ENCODE measurements around the gene ZNF853. TPM values are rescaled to one million over a fixed set of nuclear protein-coding genes. Genes with fewer than 3 reads are reported as not detected.
"Not testable (repeated sequence)": the region's sequence is repeated elsewhere in the genome, so short reads cannot be mapped to it uniquely, and the experiment has no call there.

Gene ZNF853
- total and polyA plus RNA-seq, 2 donors (not counting 3 experiments of a cell fraction or from before 2014, with no cell fraction given): 0.47 to 0.58 TPM

- Histone ChIP-seq H3K4me3 (replicated peaks in 1 of 3; ENCODE audit: insufficient read depth in 1 of 3, low read depth in 1 of 3, low read length in 3 of 3) (no peak overlapping the region), H3K9me1 (replicated peaks; ENCODE audit: control insufficient read depth, extremely low read depth, insufficient read depth, low read length) (no peaks in the 10 kb centered on the region), H3K27me3 (ENCODE audit: control insufficient read depth in 2 of 2, insufficient read depth in 2 of 2, low read length in 2 of 2) (no peaks in the 10 kb centered on the region), H3K4me1 (ENCODE audit: control insufficient read depth, extremely low read depth, insufficient read depth, low read length) (no peaks in the 10 kb centered on the region), H3K9ac (replicated peaks; ENCODE audit: extremely low read depth, insufficient read depth, low read length) (no peak overlapping the region), H3K9me3 (replicated peaks; ENCODE audit: control insufficient read depth, insufficient read depth, low read length) (no peaks in the 10 kb centered on the region), H4K20me1 (replicated peaks; ENCODE audit: control insufficient read depth, extremely low read depth, insufficient read depth, low read length) (no peaks in the 10 kb centered on the region), H3K27ac (ENCODE audit: insufficient read depth, low read depth, low read length) (no peak overlapping the region), H3K79me2 (ENCODE audit: control insufficient read depth, insufficient read depth, low read length) (no peaks in the 10 kb centered on the region), H2AFZ (ENCODE audit: low read depth, low read length) (no peak overlapping the region), H3K4me2 (ENCODE audit: insufficient read depth, low read length) (no peak overlapping the region), H3K36me3 (ENCODE audit: control insufficient read depth in 2 of 2, extremely low read depth in 1 of 2, insufficient read depth in 2 of 2, low read length in 2 of 2) (no peaks in the 10 kb centered on the region)
- DNase-seq (ENCODE audit: low read depth, low spot score) (no peak), FAIRE-seq (no peak)
- TSS peak; percentile 71 for BruUV-seq (replicated peaks)
- intact Hi-C loops (cut with micrococcal nuclease): loop anchor here (5.0 kb wide), 1 partner anchor 131 kb away; the partner anchor contains the start of gene ZNF12
- ChIA-PET CTCF (interaction anchor here (2.3 to 3.9 kb wide), 3 partner anchors 14 to 60 kb away, joined by 18 to 20 read pairs (median 19); partner anchors contain the start of gene INTS15), POLR2A (no interaction called here)
- TF ChIP-seq MAX (IDR thresholded peaks at IDR 0.05; ENCODE audit: insufficient read depth, insufficient read length) (no peak), EZH2 (IDR thresholded peaks at IDR 0.05; ENCODE audit: borderline replicate concordance, low read depth, low read length, severe bottlenecking) (no peak), POLR2A (IDR thresholded peaks at IDR 0.05; ENCODE audit: low read depth, low read length) (no peak), FOS (IDR thresholded peaks at IDR 0.05; ENCODE audit: borderline replicate concordance, insufficient read depth, low read length) (no peak)
- dilution Hi-C loops (cut with MboI; ENCODE audit: extremely low pct_ligation_motif_present, low sequenced_read_pairs): no loop called here
Observed at GRCh38 chr7:6576024-6576866, 39.2 kb upstream of the ZNF853 start.

- CTCF ChIA-PET: interaction anchor here (0.8 to 3.9 kb wide), 3 partner anchors 11 to 18 kb away, joined by 3 to 20 read pairs (median 18); partner anchors contain the start of gene INTS15
- dilution Hi-C loops (cut with MboI; ENCODE audit: extremely low pct_ligation_motif_present, low sequenced_read_pairs); H4K20me1 ChIP-seq (replicated peaks; ENCODE audit: control insufficient read depth, extremely low read depth, insufficient read depth, low read length); H3K36me3 ChIP-seq (ENCODE audit: control insufficient read depth in 2 of 2, extremely low read depth in 1 of 2, insufficient read depth in 2 of 2, low read length in 2 of 2); BruUV-seq (replicated peaks); H3K27me3 ChIP-seq (ENCODE audit: control insufficient read depth in 2 of 2, insufficient read depth in 2 of 2, low read length in 2 of 2); H3K9me1 ChIP-seq (replicated peaks; ENCODE audit: control insufficient read depth, extremely low read depth, insufficient read depth, low read length); H3K9me3 ChIP-seq (replicated peaks; ENCODE audit: control insufficient read depth, insufficient read depth, low read length); H3K79me2 ChIP-seq (ENCODE audit: control insufficient read depth, insufficient read depth, low read length); FAIRE-seq; H3K4me1 ChIP-seq (ENCODE audit: control insufficient read depth, extremely low read depth, insufficient read depth, low read length); DNase-seq (ENCODE audit: low read depth, low spot score): not testable (repeated sequence)
- H2AFZ ChIP-seq (ENCODE audit: low read depth, low read length): peak overlapping the region; percentile 87
- intact Hi-C loops (cut with micrococcal nuclease): loop anchor here (1.0 to 5.0 kb wide), 3 partner anchors 13 to 130 kb away; partner anchors contain the start of genes INTS15 and ZNF12
- H3K4me3 ChIP-seq (replicated peaks in 1 of 3; ENCODE audit: insufficient read depth in 1 of 3, low read depth in 1 of 3, low read length in 3 of 3): peak overlapping the region; percentile 73 to 91 (median 87)
- POLR2A ChIA-PET: interaction anchor here (1.3 kb wide), 1 partner anchor 11 kb away, joined by 5 read pairs; no protein-coding TSS in a partner anchor
- peak overlapping the region; percentile 96 for H3K27ac ChIP-seq (ENCODE audit: insufficient read depth, low read depth, low read length)
- peak overlapping the region; percentile 65 for H3K4me2 ChIP-seq (ENCODE audit: insufficient read depth, low read length)
- peak overlapping the region; percentile 97 for H3K9ac ChIP-seq (replicated peaks; ENCODE audit: extremely low read depth, insufficient read depth, low read length)
Observed at GRCh38 chr7:6576867-6577368, 38.5 kb upstream of the ZNF853 start.
